ENCODE data around the gene KIF1A. TPM values are rescaled to one million over a fixed set of nuclear protein-coding genes. Genes with fewer than 3 reads are reported as not detected.

The KIF1A gene
- total and polyA plus RNA-seq, 8 donors = 32.4 to 76.0 (median 62.1) TPM

DNA sequence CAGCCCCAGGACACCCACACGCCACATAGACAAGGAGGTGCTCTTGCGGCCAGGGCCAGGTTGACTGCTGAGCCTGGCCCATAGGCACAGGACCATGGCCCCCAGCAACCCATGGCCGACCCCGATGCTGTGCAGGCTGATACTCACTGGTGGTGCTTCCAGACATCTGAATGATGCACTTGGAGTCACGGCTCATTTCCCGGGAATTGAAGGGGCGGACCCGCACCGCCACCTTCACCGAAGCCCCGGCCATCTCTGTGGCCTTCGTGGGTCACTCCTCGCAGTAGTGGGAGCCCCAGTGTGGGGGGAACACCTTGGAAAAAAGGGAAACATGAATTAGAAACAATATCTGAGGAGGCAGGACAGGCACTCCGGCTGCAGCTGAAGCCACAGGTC, 22.5 kb downstream of the KIF1A start:
- TF ChIP-seq, protein P1, sequence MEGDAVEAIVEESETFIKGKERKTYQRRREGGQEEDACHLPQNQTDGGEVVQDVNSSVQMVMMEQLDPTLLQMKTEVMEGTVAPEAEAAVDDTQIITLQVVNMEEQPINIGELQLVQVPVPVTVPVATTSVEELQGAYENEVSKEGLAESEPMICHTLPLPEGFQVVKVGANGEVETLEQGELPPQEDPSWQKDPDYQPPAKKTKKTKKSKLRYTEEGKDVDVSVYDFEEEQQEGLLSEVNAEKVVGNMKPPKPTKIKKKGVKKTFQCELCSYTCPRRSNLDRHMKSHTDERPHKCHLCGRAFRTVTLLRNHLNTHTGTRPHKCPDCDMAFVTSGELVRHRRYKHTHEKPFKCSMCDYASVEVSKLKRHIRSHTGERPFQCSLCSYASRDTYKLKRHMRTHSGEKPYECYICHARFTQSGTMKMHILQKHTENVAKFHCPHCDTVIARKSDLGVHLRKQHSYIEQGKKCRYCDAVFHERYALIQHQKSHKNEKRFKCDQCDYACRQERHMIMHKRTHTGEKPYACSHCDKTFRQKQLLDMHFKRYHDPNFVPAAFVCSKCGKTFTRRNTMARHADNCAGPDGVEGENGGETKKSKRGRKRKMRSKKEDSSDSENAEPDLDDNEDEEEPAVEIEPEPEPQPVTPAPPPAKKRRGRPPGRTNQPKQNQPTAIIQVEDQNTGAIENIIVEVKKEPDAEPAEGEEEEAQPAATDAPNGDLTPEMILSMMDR (IDR thresholded peaks at IDR 0.05) = no peak
- Histone ChIP-seq H3K4me1 (peaks cover 0 to 3% (median 0%) of the 10 kb centered on the region in 3 donors), H3K36me3 (peaks cover 0 to 17% (median 0%) of the 10 kb centered on the region in 3 donors), H3K27ac (no peak overlapping the region), H3K27me3 (no peaks in the 10 kb centered on the region), H3K4me3 (no peak overlapping the region), H3K9me3 (no peaks in the 10 kb centered on the region)
- 93 to 94% methylated on average over 14 of the region's 14 CpGs for WGBS, 2 donors
- no peak for ATAC-seq
- no peak for FAIRE-seq
- intact Hi-C loops (cut with DNase I) = no loop called here
- peak in 2 of 6 donors; percentile 5 to 26 for DNase-seq

DNA sequence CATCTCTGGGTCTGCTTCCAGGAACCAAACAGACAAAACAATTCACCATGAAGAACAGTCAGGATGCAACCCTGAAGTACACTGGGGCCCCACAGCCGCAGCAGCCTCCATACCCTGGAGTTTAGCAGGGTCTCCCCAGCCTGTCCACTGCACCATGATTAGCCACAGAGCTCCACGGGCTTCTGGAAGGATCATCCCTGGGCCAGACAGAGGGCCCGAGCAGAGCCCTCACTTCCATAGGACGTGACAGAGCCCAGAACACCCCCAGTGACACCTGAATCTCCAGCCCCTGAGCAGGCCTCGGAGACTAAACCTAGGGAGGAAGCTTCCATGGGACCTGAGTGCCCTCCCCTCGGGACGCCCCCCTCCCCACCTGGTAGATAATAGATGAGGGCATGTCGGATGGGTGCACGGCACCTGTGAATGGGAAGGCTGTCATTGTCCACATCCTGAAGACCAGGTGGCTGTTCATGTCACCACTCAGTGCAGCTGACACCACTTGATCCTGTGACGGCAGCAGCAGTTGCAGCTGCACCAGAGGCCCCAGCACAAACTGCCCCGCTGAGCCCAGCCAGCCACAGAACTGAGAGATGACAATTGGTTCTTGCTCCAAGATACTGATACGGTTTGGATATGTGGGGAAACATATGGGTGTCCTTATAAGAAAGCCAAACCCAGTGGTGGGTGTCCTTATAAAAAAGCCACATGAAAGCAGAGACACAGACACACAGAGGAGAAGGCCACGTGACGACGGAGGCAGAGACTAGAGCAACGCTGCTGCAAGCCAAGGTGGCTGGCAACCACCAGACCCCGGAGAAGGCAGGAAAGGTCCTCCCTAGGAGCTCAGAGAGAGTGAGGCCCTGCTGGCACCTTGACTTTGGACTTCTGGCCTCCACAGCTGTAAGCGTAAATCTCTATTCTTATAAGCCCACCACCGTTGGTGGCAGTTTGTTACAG, 23.2 kb downstream of the KIF1A start:
- WGBS, 2 donors = 88 to 93% methylated on average over 19 of the region's 19 CpGs
- FAIRE-seq (no peak), DNase-seq (peak in 2 of 6 donors; percentile 4 to 12), ATAC-seq (no peak)
- Histone ChIP-seq H3K27ac (no peak overlapping the region), H3K36me3 (peaks cover 0 to 17% (median 0%) of the 10 kb centered on the region in 3 donors), H3K27me3 (no peaks in the 10 kb centered on the region), H3K9me3 (no peaks in the 10 kb centered on the region), H3K4me1 (peaks cover 0 to 3% (median 0%) of the 10 kb centered on the region in 3 donors), H3K4me3 (no peak overlapping the region)
- TF ChIP-seq, protein P1 (IDR thresholded peaks at IDR 0.05) = no peak
- intact Hi-C loops (cut with DNase I) = no loop called here

DNA sequence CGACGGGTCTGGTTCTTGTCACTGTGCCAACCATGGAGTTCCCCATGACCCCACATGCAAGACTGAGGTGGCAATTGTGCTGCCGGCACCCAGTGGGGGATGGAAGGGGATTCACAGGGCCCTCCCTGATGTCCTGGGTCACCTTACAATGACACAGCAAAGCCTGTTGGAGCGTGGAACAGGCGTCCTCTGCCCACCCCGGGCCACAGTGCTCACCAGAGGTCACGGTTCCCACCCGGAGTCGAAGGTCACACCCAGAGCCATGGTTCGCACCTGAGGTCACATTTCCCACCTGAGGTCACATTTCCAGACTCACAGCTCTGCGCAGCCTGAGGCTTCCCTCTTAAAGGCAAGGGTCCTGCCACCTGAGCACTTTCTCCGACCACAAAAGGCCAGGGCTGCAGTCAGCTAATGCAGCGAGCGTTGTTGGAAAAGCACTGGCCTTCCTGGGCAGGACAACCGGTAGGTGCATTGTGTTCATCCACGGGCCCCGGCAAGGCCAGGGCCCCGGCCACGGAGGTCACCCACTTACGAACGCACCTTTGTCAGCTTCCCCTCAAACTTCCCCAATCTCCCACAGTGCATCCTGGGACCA, 24.0 kb downstream of the KIF1A start:
- WGBS, 2 donors = 89 to 94% methylated on average over 21 of the region's 21 CpGs
- Histone ChIP-seq H3K4me3 (no peak overlapping the region), H3K4me1 (peaks cover 0 to 3% (median 0%) of the 10 kb centered on the region in 3 donors), H3K36me3 (peaks cover 0 to 17% (median 0%) of the 10 kb centered on the region in 3 donors), H3K27ac (no peak overlapping the region), H3K27me3 (no peaks in the 10 kb centered on the region), H3K9me3 (no peaks in the 10 kb centered on the region)
- intact Hi-C loops (cut with DNase I) = no loop called here
- DNase-seq (peak in 1 of 6 donors; percentile 15), FAIRE-seq (no peak), ATAC-seq (no peak)
- TF ChIP-seq, protein P1 (IDR thresholded peaks at IDR 0.05) = no peak

DNA sequence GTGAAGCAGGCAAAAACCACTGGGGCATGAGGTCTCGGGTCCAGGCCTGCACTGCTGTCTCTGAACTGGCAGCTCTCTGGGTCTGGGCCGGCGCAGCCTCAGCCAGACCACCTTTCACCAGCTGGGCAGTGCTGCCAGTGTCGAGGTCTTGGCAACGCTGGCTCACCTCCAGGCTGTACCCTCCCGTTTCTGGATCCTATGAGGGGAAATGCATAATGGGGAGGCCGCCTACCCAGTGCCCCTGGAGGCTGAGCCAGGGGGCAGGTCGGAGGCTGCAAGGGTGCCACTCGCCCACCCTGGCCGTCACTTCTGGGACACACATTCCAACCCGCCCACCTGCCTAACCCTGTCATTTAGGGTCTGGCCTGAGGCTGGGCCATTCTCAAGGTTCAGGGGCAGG, 24.6 kb downstream of the KIF1A start:
- Histone ChIP-seq H3K4me1 (peaks cover 0 to 3% (median 0%) of the 10 kb centered on the region in 3 donors), H3K27ac (no peak overlapping the region), H3K4me3 (no peak overlapping the region), H3K27me3 (no peaks in the 10 kb centered on the region), H3K36me3 (peaks cover 0 to 17% (median 0%) of the 10 kb centered on the region in 3 donors), H3K9me3 (no peaks in the 10 kb centered on the region)
- ATAC-seq = no peak
- no peak for FAIRE-seq
- intact Hi-C loops (cut with DNase I) = no loop called here
- peak in 5 of 6 donors; percentile 1 to 47 (median 9) for DNase-seq
- TF ChIP-seq, protein P1 (IDR thresholded peaks at IDR 0.05) = no peak
- 89% methylated on average over 11 of the region's 11 CpGs for WGBS, 2 donors
